Bronchial epithelial cell (primary cell): ENCODE measurements around the gene ZNF285. TPM values are rescaled to one million over a fixed set of nuclear protein-coding genes. Genes with fewer than 3 reads are reported as not detected.
"Not testable (repeated sequence)": the region's sequence is repeated elsewhere in the genome, so short reads cannot be mapped to it uniquely, and the experiment has no call there.

Source experiments
- DNase-seq: peaks from one replicate; pipeline ENCODE4 v3.0.0-alpha.2; 2010; ENCODE audit warnings: low read depth
- FAIRE-seq: peaks from 2 replicates; lab custom pipeline; 2011; peaks lifted over from hg19 to GRCh38; lab: Jason Lieb, UNC
- H3K27me3 ChIP-seq: 2 replicates; pipeline ENCODE4 v1.5.1; 2011; ENCODE audit warnings: low read length; ENCODE audit not compliant: control insufficient read depth, insufficient read depth
- H3K36me3 ChIP-seq: 2 replicates; pipeline ENCODE4 v1.5.1; 2011; ENCODE audit warnings: low read length; ENCODE audit not compliant: control insufficient read depth, insufficient read depth
- H3K4me3 ChIP-seq: 2 replicates; pipeline ENCODE4 v1.5.1; 2011; ENCODE audit warnings: mild to moderate bottlenecking, low read depth, low read length, control low read depth
- CTCF ChIP-seq: IDR thresholded peaks from 2 replicates; pipeline ENCODE4 v1.5.1; 2011; ENCODE audit warnings: mild to moderate bottlenecking, moderate library complexity, low read length, control low read depth, inconsistent platforms; ENCODE audit not compliant: insufficient read depth, severe bottlenecking
- total RNA-seq: library from RNA; depleted of rRNA; stranded (reverse); fragments of >200 nt; gene quantifications from 2 replicates; pipeline ENCODE4 v1.2.1, GENCODE V29; 2014

The ZNF285 gene
- 2.2 and 4.5 TPM in 2 replicates for total RNA-seq

DNA sequence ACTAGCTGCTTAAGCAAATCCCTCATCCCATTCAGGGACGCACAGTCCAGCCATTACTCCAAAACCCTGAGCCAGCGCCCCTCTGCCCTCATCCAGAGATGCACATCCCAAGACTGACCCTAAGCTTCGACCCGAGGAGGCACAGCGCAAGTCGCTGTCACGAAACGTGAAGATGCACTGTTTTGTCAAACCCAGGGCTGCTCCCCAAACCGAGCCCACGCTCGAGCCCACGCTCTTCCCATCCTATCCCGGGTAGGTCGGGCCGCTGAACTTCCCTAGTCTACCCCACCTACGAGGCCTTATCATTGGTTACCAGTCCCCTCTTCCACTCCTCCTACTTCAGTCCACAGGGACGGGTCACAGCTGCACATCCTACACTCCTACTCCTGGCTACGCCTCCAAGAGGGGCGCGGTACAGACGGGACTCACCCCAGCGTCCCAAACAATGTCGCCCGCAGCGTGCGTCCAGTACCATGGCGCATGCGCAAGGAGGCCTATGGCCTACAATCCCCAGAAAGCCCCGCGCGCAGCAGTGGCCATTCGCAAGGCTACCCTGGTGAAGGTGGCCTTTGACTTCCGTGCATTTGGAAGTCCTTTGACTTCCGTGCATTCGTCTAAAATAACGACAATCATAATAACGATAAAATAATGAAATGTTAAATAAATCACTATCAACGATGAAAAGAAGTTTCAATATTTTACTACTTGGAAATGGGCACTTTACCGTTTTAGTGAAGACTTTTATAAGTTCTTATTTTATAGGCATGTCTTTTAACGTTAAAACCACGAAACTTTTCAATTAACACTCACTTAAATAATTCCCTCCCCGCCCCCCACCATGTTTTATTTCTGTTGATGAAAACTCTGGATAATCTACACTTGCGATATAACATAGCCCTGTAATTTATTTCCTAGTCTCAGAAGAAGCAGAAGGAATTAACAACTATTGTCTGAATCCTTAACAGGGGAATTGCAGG, at the start of gene ZNF285:
Gene ZNF285, minus strand, starts transcription at position 470 of the 977 bp plus-strand sequence. CDS start 4,395 bp downstream, outside the sequence.
- Histone ChIP-seq H3K36me3 (no peaks in the 10 kb centered on the region), H3K4me3 (peak within 1 kb of the TSS; percentile 54), H3K27me3 (no peaks in the 10 kb centered on the region)
- FAIRE-seq, result no peak
- TF ChIP-seq CTCF, result no peak
- DNase-seq, result peak; percentile 89

GRCh38 chr19:44447916-44448674, 46.7 kb upstream of the ZNF285 start, which contains the start of gene ZNF229:
Gene ZNF229 (minus strand): TSS chr19:44448472. CDS start chr19:44442847, 5,625 bp downstream.
- H3K36me3 ChIP-seq, result no peaks in the 10 kb centered on the region
- no peaks in the 10 kb centered on the region for H3K27me3 ChIP-seq
- FAIRE-seq, result peak; percentile 86

GRCh38 chr19:44438441-44438840, 37.0 kb upstream of the ZNF285 start:
- no peak for TF ChIP-seq CTCF
- Histone ChIP-seq H3K36me3 (peaks cover 4% of the 10 kb centered on the region), H3K27me3 (no peaks in the 10 kb centered on the region), H3K4me3 (no peak overlapping the region)
- DNase-seq, result no peak
- no peak for FAIRE-seq

More at GRCh38 chr19:44447916-44448674, 46.7 kb upstream of the ZNF285 start, which contains the start of gene ZNF229:
- peak; percentile 91 for DNase-seq
- no peak for TF ChIP-seq CTCF
- H3K4me3 ChIP-seq, result peak within 1 kb of the TSS; percentile 79

GRCh38 chr19:44435441-44435840, 34.0 kb upstream of the ZNF285 start:
- no peak for TF ChIP-seq CTCF
- no peaks in the 10 kb centered on the region for H3K27me3 ChIP-seq
- DNase-seq, result no peak
- no peak overlapping the region for H3K4me3 ChIP-seq
- peak; percentile 7 for FAIRE-seq
- H3K36me3 ChIP-seq, result peaks cover 10% of the 10 kb centered on the region

- FAIRE-seq (no peak), DNase-seq (peak; percentile 21)
- Histone ChIP-seq H3K4me3 (no peak overlapping the region), H3K27me3 (no peaks in the 10 kb centered on the region), H3K36me3 (peaks cover 10% of the 10 kb centered on the region)
- TF ChIP-seq CTCF, result no peak
These were observed 29.5 kb upstream of the ZNF285 start for GRCh38 chr19:44430956-44431355.

DNA sequence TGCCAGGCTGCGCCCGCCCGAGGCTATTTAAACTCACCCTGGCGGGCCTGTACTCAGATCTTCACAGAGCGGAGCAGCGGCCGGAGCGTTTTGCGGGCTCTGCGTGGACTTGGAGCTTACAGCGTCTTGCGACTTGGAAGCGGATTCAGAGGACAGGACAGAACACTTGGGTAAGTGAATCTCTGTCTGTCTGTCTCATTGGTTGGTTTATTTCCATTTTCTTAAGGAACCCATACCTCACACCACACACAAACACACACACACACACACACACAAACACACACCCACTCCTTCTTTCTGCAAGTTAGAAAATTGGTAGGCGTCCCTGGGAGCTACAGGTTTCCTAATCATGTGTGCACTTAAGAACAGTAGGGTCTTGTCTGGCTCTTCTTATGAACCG, 14.1 kb upstream of the ZNF285 start:
- FAIRE-seq, H3K4me3 ChIP-seq, H3K27me3 ChIP-seq, DNase-seq, H3K36me3 ChIP-seq: not testable (repeated sequence)

DNA sequence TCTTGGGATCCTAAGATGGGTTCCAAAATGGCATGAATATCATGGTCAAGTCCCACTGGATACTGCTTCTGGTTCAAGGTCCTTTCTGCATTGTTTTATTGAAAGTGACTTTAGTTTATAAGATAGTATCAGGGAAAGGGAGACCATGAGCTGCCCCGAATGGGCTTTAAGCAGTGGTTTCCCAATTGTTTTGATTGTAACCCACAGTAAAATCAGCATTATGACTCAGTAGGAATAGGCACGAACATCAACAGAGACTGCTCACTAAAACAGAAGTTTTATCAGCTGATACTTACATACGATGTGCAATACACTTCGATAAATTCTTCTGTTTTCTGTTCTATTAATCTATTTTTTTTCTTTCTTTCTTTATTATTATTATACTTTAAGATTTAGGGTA, 12.1 kb downstream of the ZNF285 start:
- not testable (repeated sequence) for FAIRE-seq, H3K4me3 ChIP-seq

More for the DNA sequence above, 12.1 kb downstream of the ZNF285 start:
- not testable (repeated sequence) for H3K36me3 ChIP-seq, H3K27me3 ChIP-seq, DNase-seq
